GM12892 (cell line): Measurements from ENCODE around the gene SLMAP.

Experiments
- POLR2A ChIP-seq: IDR thresholded peaks from 2 replicates; pipeline ENCODE4 v1.6.1; 2011; ENCODE audit warnings: low read depth, low read length, control low read depth
- POLR2AphosphoS5 ChIP-seq: IDR thresholded peaks from 2 replicates; pipeline ENCODE4 v1.6.1; 2011; ENCODE audit warnings: low read depth, low read length, control low read depth

GRCh38 chr3:57752307-57752706 is 3.8 kb upstream of the SLMAP start:
- TF ChIP-seq POLR2A = no peak
- no peak for TF ChIP-seq POLR2AphosphoS5
